ENCODE results near the gene FURIN.

The FURIN gene

DNA sequence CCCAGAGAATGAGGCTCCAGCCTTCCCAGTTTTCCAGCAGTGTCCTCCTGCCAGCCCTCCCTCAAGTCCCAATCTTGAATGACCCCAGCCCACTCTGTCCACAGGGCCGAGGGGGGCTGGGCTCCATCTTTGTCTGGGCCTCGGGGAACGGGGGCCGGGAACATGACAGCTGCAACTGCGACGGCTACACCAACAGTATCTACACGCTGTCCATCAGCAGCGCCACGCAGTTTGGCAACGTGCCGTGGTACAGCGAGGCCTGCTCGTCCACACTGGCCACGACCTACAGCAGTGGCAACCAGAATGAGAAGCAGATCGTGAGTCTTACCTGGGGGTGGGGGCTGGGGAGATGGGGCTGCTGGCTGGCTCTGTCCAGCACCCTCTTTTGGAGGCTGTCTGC, 10.3 kb downstream of the FURIN start:
- no peaks in the 10 kb centered on the region; the same call in 1 of the 2 replicates for H3F3A ChIP-seq (ENCODE audit: control insufficient read depth, insufficient read depth)
- no peaks in the 10 kb centered on the region for H3K9me2 ChIP-seq (replicated peaks; ENCODE audit: control insufficient read depth, low read length)
- H3K36me3 ChIP-seq (ENCODE audit: control insufficient read depth, low read length), result peaks cover 36% of the 10 kb centered on the region
- H3K9me3 ChIP-seq (ENCODE audit: control insufficient read depth, insufficient read depth, low read length), result no peaks in the 10 kb centered on the region
- TF ChIP-seq EZH2phosphoT487 (IDR thresholded peaks at IDR 0.05; ENCODE audit: borderline replicate concordance, low read length), result no peak
- TF ChIP-seq, protein P1, sequence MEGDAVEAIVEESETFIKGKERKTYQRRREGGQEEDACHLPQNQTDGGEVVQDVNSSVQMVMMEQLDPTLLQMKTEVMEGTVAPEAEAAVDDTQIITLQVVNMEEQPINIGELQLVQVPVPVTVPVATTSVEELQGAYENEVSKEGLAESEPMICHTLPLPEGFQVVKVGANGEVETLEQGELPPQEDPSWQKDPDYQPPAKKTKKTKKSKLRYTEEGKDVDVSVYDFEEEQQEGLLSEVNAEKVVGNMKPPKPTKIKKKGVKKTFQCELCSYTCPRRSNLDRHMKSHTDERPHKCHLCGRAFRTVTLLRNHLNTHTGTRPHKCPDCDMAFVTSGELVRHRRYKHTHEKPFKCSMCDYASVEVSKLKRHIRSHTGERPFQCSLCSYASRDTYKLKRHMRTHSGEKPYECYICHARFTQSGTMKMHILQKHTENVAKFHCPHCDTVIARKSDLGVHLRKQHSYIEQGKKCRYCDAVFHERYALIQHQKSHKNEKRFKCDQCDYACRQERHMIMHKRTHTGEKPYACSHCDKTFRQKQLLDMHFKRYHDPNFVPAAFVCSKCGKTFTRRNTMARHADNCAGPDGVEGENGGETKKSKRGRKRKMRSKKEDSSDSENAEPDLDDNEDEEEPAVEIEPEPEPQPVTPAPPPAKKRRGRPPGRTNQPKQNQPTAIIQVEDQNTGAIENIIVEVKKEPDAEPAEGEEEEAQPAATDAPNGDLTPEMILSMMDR (IDR thresholded peaks at IDR 0.05; ENCODE audit: low read depth, low read length, poor library complexity, severe bottlenecking), result no peak
- peaks cover 18% of the 10 kb centered on the region for H3K79me2 ChIP-seq (ENCODE audit: control insufficient read depth, low read length)
- 0 out of 2 replicates have a peak, but pooled peaks cover 2% of the 10 kb centered on the region for H4K20me1 ChIP-seq (ENCODE audit: control insufficient read depth, insufficient read depth, low read depth, low read length)
- no peaks in the 10 kb centered on the region for H3K27me3 ChIP-seq (ENCODE audit: control insufficient read depth, low read length)
- no peak overlapping the region for H3K4me3 ChIP-seq (ENCODE audit: low read length)
- no peak overlapping the region for H3K4me2 ChIP-seq (ENCODE audit: low read length)
- H3K4me1 ChIP-seq (ENCODE audit: control insufficient read depth, low read length), result peaks cover 7% of the 10 kb centered on the region
- no peak overlapping the region for H3K27ac ChIP-seq (ENCODE audit: low read depth, low read length)

DNA sequence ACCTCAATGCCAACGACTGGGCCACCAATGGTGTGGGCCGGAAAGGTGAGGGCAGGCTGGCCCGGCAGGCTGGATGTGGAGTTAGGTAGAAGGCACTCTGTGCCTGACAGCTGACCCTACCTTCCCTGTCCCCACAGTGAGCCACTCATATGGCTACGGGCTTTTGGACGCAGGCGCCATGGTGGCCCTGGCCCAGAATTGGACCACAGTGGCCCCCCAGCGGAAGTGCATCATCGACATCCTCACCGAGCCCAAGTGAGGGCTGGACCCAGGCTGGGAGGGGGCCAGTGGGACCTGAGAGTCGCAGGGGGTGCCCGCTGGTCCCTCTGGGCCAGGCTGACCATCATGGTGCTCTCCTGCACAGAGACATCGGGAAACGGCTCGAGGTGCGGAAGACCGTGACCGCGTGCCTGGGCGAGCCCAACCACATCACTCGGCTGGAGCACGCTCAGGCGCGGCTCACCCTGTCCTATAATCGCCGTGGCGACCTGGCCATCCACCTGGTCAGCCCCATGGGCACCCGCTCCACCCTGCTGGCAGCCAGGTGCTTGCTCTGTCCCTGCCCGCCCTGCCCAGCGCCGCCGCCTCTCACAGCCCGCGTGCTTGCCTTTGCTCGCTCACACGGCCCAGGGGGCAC, 11.5 kb downstream of the FURIN start:
- Histone ChIP-seq H4K20me1 (ENCODE audit: control insufficient read depth, insufficient read depth, low read depth, low read length) (no peaks in the 10 kb centered on the region), H3K4me2 (ENCODE audit: low read length) (no peak overlapping the region), H3K4me1 (ENCODE audit: control insufficient read depth, low read length) (peaks cover 19% of the 10 kb centered on the region), H3K27me3 (ENCODE audit: control insufficient read depth, low read length) (no peaks in the 10 kb centered on the region), H3K9me2 (replicated peaks; ENCODE audit: control insufficient read depth, low read length) (no peaks in the 10 kb centered on the region), H3K27ac (ENCODE audit: low read depth, low read length) (no peak overlapping the region), H3F3A (ENCODE audit: control insufficient read depth, insufficient read depth) (peaks cover under 1% of the 10 kb centered on the region; the same call in 1 of the 2 replicates), H3K9me3 (ENCODE audit: control insufficient read depth, insufficient read depth, low read length) (no peaks in the 10 kb centered on the region), H3K79me2 (ENCODE audit: control insufficient read depth, low read length) (peaks cover 11% of the 10 kb centered on the region; the same call in 1 of the 2 replicates), H3K36me3 (ENCODE audit: control insufficient read depth, low read length) (peaks cover 36% of the 10 kb centered on the region), H3K4me3 (ENCODE audit: low read length) (no peak overlapping the region)
- no peak for TF ChIP-seq EZH2phosphoT487 (IDR thresholded peaks at IDR 0.05; ENCODE audit: borderline replicate concordance, low read length)
- TF ChIP-seq, protein P1 (IDR thresholded peaks at IDR 0.05; ENCODE audit: low read depth, low read length, poor library complexity, severe bottlenecking), result no peak

DNA sequence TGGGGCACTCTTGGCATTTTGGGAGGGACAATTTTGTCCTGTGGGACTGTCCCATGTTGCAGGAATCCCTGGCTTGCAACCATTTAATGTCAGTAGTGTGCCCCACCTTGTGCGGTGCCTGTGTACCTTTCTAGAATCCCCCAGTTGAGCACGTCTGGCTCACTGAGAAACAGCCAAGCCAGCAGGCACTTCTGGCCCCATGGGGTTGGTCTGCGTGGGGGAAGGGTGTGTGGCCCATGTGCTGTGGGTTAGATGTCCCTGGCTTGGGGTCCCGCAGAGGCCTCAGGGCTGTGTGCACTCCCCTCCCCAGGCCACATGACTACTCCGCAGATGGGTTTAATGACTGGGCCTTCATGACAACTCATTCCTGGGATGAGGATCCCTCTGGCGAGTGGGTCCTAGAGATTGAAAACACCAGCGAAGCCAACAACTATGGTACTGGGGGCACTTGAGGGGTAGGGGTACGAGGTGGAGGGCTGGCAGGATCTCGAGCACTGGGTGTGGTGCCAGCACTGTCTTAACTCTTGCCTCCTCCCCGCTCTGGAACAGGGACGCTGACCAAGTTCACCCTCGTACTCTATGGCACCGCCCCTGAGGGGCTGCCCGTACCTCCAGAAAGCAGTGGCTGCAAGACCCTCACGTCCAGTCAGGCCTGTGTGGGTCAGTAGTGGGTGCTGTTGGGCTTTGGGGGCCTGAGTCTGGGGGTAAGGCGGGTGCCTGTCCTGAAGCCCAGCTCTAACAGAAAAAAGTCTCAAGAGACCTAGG, 12.2 kb downstream of the FURIN start:
- H3K4me2 ChIP-seq (ENCODE audit: low read length), result no peak overlapping the region
- H3K4me3 ChIP-seq (ENCODE audit: low read length), result no peak overlapping the region
- TF ChIP-seq, protein P1 (IDR thresholded peaks at IDR 0.05; ENCODE audit: low read depth, low read length, poor library complexity, severe bottlenecking), result no peak
- TF ChIP-seq EZH2phosphoT487 (IDR thresholded peaks at IDR 0.05; ENCODE audit: borderline replicate concordance, low read length), result no peak
- H4K20me1 ChIP-seq (ENCODE audit: control insufficient read depth, insufficient read depth, low read depth, low read length), result no peaks in the 10 kb centered on the region
- H3K79me2 ChIP-seq (ENCODE audit: control insufficient read depth, low read length), result peaks cover 6% of the 10 kb centered on the region; the same call in 1 of the 2 replicates
- no peaks in the 10 kb centered on the region for H3K27me3 ChIP-seq (ENCODE audit: control insufficient read depth, low read length)
- H3F3A ChIP-seq (ENCODE audit: control insufficient read depth, insufficient read depth), result peaks cover 4% of the 10 kb centered on the region
- H3K4me1 ChIP-seq (ENCODE audit: control insufficient read depth, low read length), result peaks cover 26% of the 10 kb centered on the region
- H3K9me3 ChIP-seq (ENCODE audit: control insufficient read depth, insufficient read depth, low read length), result no peaks in the 10 kb centered on the region
- no peak overlapping the region for H3K27ac ChIP-seq (ENCODE audit: low read depth, low read length)
- H3K36me3 ChIP-seq (ENCODE audit: control insufficient read depth, low read length), result peaks cover 36% of the 10 kb centered on the region
- H3K9me2 ChIP-seq (replicated peaks; ENCODE audit: control insufficient read depth, low read length), result no peaks in the 10 kb centered on the region

Data from DOHH2 (cell line).